Stimulated activated CD4-positive, alpha-beta T cell treated with anti-CD3 and anti-CD28 coated beads, TNF-alpha, amount 100 ng/mL, for 4 hours (primary cell): ENCODE results near the gene DNAH17.

Source experiments
- DNase-seq, 3 experiments: peaks; one replicate each; pipeline ENCODE4 v3.0.0-alpha.2; 2020; ENCODE audit warnings: low read depth in 3 of 3

DNAH17 gene

GRCh38 chr17:78577296-78577695 lies at the start of gene DNAH17:
DNAH17 (minus strand) TSS chr17:78577396; CDS start chr17:78575057, 2,339 bp downstream.
- DNase-seq: no peak

GRCh38 chr17:78624324-78625151 lies 47.3 kb upstream of the DNAH17 start:
- DNase-seq: no peak

GRCh38 chr17:78623541-78623940 lies 46.3 kb upstream of the DNAH17 start:
- no peak for DNase-seq

GRCh38 chr17:78622491-78623265 lies 45.5 kb upstream of the DNAH17 start:
- no peak for DNase-seq

GRCh38 chr17:78621720-78622490 lies 44.7 kb upstream of the DNAH17 start:
- DNase-seq: no peak

GRCh38 chr17:78620099-78620498 lies 42.9 kb upstream of the DNAH17 start:
- DNase-seq: no peak

GRCh38 chr17:78619334-78619733 lies 42.1 kb upstream of the DNAH17 start:
- no peak for DNase-seq

- no peak for DNase-seq
These were observed 41.3 kb upstream of the DNAH17 start for GRCh38 chr17:78618264-78619066.

GRCh38 chr17:78617511-78618061 lies 40.4 kb upstream of the DNAH17 start:
- DNase-seq: no peak

- no peak for DNase-seq
These were observed 39.8 kb upstream of the DNAH17 start for GRCh38 chr17:78616946-78617345.

GRCh38 chr17:78615631-78616030 lies 38.4 kb upstream of the DNAH17 start:
- no peak for DNase-seq

GRCh38 chr17:78613416-78613815 lies 36.2 kb upstream of the DNAH17 start:
- no peak for DNase-seq

- no peak for DNase-seq
These were observed 34.4 kb upstream of the DNAH17 start for GRCh38 chr17:78611607-78612006.

GRCh38 chr17:78610951-78611511 lies 33.8 kb upstream of the DNAH17 start:
- no peak for DNase-seq

- no peak for DNase-seq
These were observed 32.0 kb upstream of the DNAH17 start for GRCh38 chr17:78609191-78609641.

GRCh38 chr17:78608804-78609186 lies 31.6 kb upstream of the DNAH17 start:
- no peak for DNase-seq

GRCh38 chr17:78608122-78608803 lies 31.1 kb upstream of the DNAH17 start:
- DNase-seq: no peak

GRCh38 chr17:78607038-78607437 lies 29.8 kb upstream of the DNAH17 start:
- DNase-seq: no peak

- no peak for DNase-seq
These were observed 28.7 kb upstream of the DNAH17 start for GRCh38 chr17:78605886-78606285.

- no peak for DNase-seq
These were observed 28.2 kb upstream of the DNAH17 start for GRCh38 chr17:78605429-78605828.
